HG03280 (cell line): ENCODE data around the gene SLC4A1AP.
"Not testable (repeated sequence)": the region's sequence is repeated elsewhere in the genome, so short reads cannot be mapped to it uniquely, and the experiment has no call there.

Source experiments
- ATAC-seq: cut with Tn5 transposase; IDR thresholded peaks from one replicate; pipeline ENCODE4 v1.9.1; 2021; ENCODE audit warnings: mild to moderate bottlenecking, moderate library complexity; ENCODE audit not compliant: unreplicated experiment

The SLC4A1AP gene, protein sequence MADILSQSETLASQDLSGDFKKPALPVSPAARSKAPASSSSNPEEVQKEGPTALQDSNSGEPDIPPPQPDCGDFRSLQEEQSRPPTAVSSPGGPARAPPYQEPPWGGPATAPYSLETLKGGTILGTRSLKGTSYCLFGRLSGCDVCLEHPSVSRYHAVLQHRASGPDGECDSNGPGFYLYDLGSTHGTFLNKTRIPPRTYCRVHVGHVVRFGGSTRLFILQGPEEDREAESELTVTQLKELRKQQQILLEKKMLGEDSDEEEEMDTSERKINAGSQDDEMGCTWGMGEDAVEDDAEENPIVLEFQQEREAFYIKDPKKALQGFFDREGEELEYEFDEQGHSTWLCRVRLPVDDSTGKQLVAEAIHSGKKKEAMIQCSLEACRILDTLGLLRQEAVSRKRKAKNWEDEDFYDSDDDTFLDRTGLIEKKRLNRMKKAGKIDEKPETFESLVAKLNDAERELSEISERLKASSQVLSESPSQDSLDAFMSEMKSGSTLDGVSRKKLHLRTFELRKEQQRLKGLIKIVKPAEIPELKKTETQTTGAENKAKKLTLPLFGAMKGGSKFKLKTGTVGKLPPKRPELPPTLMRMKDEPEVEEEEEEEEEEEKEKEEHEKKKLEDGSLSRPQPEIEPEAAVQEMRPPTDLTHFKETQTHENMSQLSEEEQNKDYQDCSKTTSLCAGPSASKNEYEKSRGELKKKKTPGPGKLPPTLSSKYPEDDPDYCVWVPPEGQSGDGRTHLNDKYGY

DNA sequence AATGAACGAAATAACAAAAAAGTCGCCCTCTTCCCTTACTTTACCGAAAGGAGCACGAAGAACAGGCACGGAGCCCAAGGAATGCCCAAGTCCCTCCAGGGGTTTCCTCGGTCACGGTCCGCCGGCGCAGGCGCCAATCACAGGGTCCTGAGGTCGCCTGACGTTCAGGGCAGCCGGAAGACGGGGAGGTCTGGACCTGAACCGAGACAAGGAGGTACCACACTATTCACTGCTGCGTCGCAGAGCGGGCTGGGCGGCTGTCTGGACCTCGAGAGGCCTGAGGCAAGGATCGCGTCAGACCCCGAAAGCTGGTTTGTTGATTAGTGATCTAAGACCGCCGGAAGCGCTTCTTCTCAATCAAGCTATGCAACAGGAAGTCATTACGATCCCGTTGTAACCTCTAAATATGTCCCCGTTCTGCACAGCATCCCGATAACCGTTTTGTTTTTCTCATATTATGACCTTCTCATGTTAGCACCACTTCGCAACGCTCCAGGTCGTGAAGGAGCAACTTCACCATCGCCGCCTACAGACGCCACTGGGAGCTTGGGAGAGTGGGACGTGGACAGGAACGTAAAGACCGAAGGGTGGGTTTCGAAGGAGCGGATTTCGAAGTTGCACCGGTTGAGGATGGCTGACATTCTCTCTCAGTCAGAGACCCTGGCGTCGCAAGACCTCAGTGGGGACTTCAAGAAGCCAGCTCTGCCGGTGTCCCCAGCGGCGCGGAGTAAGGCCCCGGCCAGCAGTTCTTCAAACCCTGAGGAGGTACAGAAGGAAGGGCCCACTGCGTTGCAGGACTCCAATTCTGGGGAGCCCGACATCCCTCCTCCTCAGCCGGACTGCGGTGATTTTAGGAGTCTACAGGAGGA, at the start of gene SLC4A1AP, which contains the start of gene SUPT7L:
SLC4A1AP (plus strand) TSS at position 605 of the 869 bp plus-strand sequence; CDS start at position 631, 26 bp downstream.
SUPT7L (minus strand) TSS at position 330 of the 869 bp plus-strand sequence. CDS start 1,422 bp downstream, outside the sequence.
- ATAC-seq = peak; percentile 73

- no peak for ATAC-seq
Measured at GRCh38 chr2:27613985-27614384, 49.7 kb upstream of the SLC4A1AP start.

- no peak for ATAC-seq
Measured at GRCh38 chr2:27615316-27615715, 48.4 kb upstream of the SLC4A1AP start.

DNA sequence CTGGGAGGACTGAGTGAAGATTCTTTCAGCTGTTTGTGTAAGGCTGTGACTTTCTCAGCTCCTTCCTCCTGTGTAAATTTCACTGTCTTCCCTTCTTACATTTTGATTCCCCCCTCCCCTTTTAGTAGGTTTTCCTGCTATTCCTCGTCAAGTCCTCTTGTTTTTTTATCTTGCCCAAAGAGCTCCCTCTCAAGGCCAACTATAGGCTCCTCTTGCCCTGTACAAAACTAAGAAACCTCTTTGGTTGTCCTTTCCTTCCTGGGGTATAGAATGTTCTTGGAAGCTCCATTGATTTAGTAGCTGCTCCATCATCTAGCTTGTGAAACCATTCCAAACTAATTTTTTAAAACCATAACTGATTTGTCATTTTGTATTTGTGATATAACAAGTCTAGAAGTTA, 42.2 kb upstream of the SLC4A1AP start:
- ATAC-seq = no peak

- no peak for ATAC-seq
Measured at GRCh38 chr2:27622921-27623384, 40.7 kb upstream of the SLC4A1AP start.

DNA sequence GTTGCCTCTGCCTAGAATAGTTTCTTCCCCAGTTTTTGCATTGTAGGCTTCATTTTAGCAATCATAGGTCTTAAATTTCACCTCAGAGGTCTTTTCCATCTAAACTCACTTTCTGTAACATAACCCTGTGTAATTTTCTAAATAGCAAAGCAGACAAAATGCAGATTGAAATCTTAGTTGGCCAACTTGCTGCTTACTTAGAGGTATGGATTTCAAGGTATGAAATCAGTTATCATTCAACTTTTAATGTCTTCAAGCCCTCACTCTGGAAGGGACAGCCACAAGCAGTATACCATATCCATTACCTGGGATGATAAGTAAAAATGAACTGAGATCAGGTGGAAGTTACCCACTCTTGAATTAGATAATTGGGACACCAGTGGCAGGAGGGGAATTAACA, 38.7 kb upstream of the SLC4A1AP start:
- ATAC-seq = no peak

DNA sequence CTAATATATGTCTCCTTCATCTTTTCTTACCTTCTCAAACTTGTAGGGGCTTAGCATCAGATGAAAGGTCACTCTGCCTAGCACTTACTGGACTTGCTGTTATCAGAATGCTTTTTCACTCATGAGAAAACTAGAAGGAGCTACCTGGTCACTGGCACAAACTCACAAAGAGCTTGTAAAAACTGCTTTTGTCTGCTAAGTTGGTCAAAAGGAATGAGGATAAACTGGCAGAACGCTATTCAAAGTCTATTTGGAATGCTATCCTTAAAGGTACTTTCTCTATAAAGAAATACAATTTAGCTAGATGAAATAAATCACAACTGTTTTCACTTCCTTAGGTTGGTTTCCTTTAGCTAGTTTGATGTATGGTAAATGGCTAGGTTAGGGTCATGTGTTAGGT, 37.4 kb upstream of the SLC4A1AP start:
- not testable (repeated sequence) for ATAC-seq

GRCh38 chr2:27626921-27627320, 36.8 kb upstream of the SLC4A1AP start:
- ATAC-seq = not testable (repeated sequence)

GRCh38 chr2:27627963-27628766, 35.5 kb upstream of the SLC4A1AP start:
- ATAC-seq = no peak

- peak; percentile 95 for ATAC-seq
Measured at GRCh38 chr2:27628767-27629709, 34.7 kb upstream of the SLC4A1AP start, which contains the start of the genes CCDC121 and GPN1. TSS of gene CCDC121 (minus strand) at chr2:27629012. CDS start at chr2:27627799, 1,213 bp downstream. TSS of gene GPN1 (plus strand) at chr2:27629050. CDS start at chr2:27629059, 9 bp downstream.

DNA sequence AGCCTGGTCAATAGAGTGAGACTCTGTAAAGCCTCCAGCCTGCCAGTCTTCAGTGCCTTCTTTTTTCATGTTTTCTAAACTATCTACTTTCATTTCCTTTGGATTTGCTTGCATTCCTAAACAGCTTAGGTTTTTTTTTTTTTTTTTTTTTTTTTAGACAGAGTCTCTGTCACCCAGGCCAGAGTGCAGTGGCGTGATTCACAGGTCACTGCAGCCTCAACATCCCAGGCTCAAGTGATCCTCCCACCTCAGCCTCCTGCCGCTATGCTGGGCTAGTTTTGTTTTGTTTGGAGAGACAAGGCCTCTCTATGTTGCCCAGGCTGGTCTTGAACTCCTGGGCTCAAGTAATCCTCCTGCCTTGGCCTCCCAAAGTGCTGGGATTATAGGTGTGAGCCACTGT, 33.4 kb upstream of the SLC4A1AP start:
- not testable (repeated sequence) for ATAC-seq

DNA sequence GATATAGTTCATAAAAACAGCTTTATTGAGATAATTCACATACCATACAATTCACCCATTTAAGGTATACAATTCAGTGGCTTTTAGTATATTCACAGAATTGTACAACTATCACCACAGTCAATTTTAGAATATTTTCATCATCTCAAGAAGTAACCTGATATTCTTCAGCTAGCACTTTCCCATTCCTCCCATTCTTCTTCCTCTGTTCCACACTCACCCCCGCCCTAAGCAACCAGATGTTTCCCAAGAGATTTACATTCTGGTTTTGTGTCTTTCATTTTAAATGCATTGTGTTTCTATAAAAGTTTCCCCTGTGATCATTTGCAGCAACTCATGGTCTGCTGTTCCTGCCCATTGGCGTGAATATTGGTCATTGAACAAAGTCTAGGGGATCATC, 29.4 kb upstream of the SLC4A1AP start:
- no peak for ATAC-seq

GRCh38 chr2:27636766-27637165, 26.9 kb upstream of the SLC4A1AP start:
- no peak for ATAC-seq

DNA sequence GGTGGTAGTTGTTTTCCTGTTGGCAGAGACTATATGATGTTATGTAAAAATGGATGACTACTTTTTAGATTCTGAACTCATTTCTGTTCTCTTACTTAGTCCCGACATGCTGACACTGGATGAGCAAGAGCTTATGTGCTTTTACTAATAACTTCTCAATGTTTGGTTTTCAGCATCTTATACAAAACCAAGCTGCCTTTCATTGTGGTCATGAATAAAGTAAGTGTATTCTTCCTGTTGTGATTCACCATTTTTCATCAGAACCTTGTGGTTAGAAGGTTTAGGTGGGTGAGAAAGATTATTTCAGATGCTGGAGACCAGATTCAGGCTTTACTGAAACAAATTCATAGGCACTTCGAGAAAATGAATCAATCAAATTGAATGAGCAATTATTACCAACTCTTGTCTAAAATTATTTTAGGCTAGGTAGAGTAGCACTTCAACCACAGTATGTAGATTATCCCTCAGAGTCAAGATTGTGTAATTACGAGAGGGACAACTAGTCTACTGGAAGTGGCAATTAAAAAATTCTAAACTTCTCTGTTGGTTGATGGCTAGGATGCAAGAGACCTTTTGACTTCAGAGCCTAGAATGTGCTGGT, 25.6 kb upstream of the SLC4A1AP start:
- no peak for ATAC-seq

DNA sequence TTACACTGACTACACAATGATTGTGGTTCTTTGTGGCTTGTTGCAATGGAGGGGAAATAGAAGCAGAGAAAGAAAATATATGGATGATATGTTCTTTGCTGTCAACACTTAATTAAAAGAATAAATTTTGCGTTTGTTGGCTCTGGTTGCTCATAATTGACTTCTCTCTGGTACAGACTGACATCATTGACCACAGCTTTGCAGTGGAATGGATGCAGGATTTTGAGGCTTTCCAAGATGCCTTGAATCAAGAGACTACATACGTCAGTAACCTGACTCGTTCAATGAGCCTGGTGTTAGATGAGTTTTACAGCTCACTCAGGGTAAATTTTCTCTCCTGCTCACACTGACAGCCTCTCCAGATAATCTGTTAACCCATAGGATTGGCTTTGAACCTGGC, 25.0 kb upstream of the SLC4A1AP start:
- ATAC-seq = no peak

- no peak for ATAC-seq
Measured at GRCh38 chr2:27640722-27641245, 22.9 kb upstream of the SLC4A1AP start.

DNA sequence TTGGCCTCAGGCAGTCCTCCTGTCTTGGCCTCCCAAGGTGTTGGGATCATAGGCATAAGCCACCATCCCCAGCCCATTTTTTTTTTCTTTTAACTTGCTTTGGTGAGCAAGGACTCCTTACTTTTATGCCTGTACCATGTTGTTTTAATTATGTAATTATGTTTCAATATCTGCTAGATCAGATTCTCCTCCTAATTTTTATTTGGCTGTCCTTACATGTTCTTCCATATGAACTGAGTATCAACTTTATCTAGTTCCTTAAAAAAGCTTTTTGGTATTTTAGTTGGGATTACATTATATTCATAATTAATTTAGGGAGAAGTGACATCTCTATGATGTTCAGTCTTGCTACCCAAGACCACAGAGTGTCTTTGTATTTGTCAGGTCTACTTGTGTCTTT, 18.5 kb upstream of the SLC4A1AP start:
- ATAC-seq = no peak

- ATAC-seq = no peak
Measured at GRCh38 chr2:27647289-27647688, 16.4 kb upstream of the SLC4A1AP start.
